Measurements from ENCODE around the gene OR13J1.

Gene OR13J1

GRCh38 chr9:35912791-35913400, 42.7 kb upstream of the OR13J1 start:
- no peak overlapping the region for H3K4me3 ChIP-seq (ENCODE audit: low read length)
- no peak for DNase-seq (ENCODE audit: low read depth)
- TF ChIP-seq CTCF (conservative IDR thresholded peaks at IDR 0.05; ENCODE audit: low read depth, low read length), result no peak

DNA sequence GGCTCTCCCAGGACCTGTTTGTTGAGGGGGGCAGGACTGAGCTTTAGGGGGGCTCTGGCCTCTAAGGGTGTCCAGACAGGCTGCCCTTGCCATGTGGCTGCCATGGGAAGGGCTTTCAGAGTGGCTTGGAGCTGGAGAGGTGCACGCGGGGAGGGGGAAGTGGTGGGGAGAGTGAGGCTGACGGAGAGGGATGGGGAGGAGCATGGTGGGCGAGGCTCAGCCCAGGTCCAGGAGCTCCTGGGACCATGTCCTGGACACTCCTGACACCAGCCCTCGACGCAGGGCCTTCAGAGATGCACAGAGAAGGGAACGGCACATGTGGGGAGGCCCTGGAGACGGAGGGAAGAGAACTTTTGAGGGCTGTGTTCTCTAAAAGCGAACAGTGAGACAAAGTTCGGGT, 41.5 kb upstream of the OR13J1 start:
- no peak overlapping the region for H3K4me3 ChIP-seq (ENCODE audit: low read length)
- no peak for DNase-seq (ENCODE audit: low read depth)
- no peak for TF ChIP-seq CTCF (conservative IDR thresholded peaks at IDR 0.05; ENCODE audit: low read depth, low read length)

DNA sequence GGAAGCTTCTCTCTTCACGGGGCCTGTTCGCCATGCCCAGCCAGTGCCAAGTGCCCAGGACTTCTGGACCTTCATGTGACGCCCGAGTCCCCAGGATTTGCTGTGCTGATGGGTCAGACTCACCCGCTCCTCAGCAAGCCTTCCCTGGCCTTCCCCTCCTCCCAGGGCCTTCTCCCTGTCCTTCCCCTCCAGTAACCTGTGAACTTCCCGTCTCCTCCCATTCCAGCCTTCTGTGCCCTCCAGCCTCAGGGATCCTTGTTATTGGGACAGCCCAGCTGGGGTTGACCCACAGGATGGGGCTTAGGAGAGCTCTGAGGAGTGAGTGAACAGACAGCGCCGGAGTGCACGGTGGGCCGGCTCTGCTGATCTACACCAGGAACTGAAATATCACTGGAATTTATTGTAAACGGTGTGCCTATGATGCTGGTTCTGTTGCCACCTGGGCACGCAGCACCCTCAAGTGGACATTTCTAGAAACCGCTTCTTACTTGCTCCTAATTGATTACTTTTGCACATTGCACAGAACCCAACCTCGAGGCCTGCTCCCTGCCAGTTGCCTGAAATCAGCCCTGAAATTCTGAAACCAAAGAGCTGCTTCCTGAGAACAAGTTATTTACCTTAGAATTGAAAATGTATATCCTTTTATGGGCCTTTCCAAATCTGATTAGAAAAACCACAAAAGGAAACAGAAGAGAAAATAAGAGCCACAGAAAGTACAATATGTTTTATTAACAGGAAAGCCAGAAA, 40.6 kb upstream of the OR13J1 start:
- peak; percentile 73 for TF ChIP-seq CTCF (conservative IDR thresholded peaks at IDR 0.05; ENCODE audit: low read depth, low read length)
- H3K4me3 ChIP-seq (ENCODE audit: low read length), result no peak overlapping the region
- no peak for DNase-seq (ENCODE audit: low read depth)

GRCh38 chr9:35909687-35910612, 39.7 kb upstream of the OR13J1 start:
- H3K4me3 ChIP-seq (ENCODE audit: low read length), result no peak overlapping the region
- TF ChIP-seq CTCF (conservative IDR thresholded peaks at IDR 0.05; ENCODE audit: low read depth, low read length), result no peak
- DNase-seq (ENCODE audit: low read depth), result no peak

GRCh38 chr9:35909274-35909673, 39.1 kb upstream of the OR13J1 start, which contains the start of gene SPAAR:
SPAAR (plus strand) TSS chr9:35909490; CDS start chr9:35910464, 974 bp downstream.
- DNase-seq (ENCODE audit: low read depth), result no peak
- no peak for TF ChIP-seq CTCF (conservative IDR thresholded peaks at IDR 0.05; ENCODE audit: low read depth, low read length)
- no peak within 1 kb of the TSS for H3K4me3 ChIP-seq (ENCODE audit: low read length)

DNA sequence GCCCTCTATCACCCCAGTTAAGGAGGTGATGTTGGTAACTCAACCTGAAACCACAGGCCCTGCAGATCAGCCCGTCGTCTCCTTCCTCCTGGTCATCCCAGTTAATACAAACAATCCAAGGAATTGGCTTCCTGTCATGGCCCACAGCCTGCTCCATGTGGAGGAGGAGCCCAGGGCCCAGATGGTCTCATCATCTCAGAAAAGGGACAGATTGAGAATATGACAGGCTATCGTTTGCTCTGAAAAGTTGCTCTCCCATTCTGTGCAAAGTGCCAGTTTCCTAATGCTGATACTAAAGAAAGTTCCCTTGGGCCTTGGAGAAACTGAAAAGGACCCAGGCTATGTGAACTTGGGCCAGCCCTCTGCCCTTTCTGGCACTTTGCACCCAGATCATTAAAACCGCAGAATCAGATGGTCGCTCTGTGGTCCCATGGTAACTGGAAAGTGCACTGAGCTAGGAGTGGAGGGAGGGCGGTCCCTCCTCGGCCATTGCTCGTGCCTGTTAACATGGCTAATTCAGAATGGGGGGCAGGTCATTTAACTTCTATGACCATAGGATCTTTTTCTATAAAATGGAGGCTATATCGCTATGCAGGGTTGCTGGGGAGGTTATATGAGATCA, 38.4 kb upstream of the OR13J1 start:
- TF ChIP-seq CTCF (conservative IDR thresholded peaks at IDR 0.05; ENCODE audit: low read depth, low read length), result no peak
- no peak for DNase-seq (ENCODE audit: low read depth)
- no peak overlapping the region for H3K4me3 ChIP-seq (ENCODE audit: low read length)
